AG04450 (cell line): ENCODE results near the gene PLA2G1B. TPM values are rescaled to one million over a fixed set of nuclear protein-coding genes. Genes with fewer than 3 reads are reported as not detected.

Experiments
- CTCF ChIA-PET: fragments of 300-600, 350-600 bp; formaldehyde crosslinking; extraction: SDS; loops from one replicate; lab custom pipeline; 2022; ENCODE audit warnings: antibody characterized with exemption, inconsistent platforms; lab: Charles Lee
- POLR2A ChIA-PET: fragments of 350-600 bp; formaldehyde crosslinking; extraction: SDS; loops from one replicate; lab custom pipeline; 2021; ENCODE audit warnings: antibody characterized with exemption, inconsistent platforms; lab: Yijun Ruan, JAX
- DNase-seq: peaks from one replicate; pipeline ENCODE4 v3.0.0-alpha.2; 2011; ENCODE audit warnings: low read depth, low spot score
- H3K27ac ChIP-seq: one replicate; pipeline ENCODE4 v1.5.1; 2012; ENCODE audit warnings: low read depth, low read length, control low read depth
- H3K27me3 ChIP-seq: one replicate; pipeline ENCODE4 v1.6.0; 2012; ENCODE audit warnings: low read length; ENCODE audit not compliant: control insufficient read depth, insufficient read depth
- H3K4me3 ChIP-seq: 2 replicates; pipeline ENCODE4 v1.5.1; 2011; ENCODE audit warnings: mild to moderate bottlenecking, low read depth, low read length, control low read depth
- H3K9me3 ChIP-seq: 2 replicates; pipeline ENCODE4 v1.5.1; 2012; ENCODE audit warnings: low read length; ENCODE audit not compliant: control insufficient read depth, insufficient read depth
- CTCF ChIP-seq: IDR thresholded peaks from 2 replicates; pipeline ENCODE4 v1.5.1; 2011; ENCODE audit warnings: low read depth, low read length, control low read depth, inconsistent platforms
- polyA minus RNA-seq: library from RNA; depleted of rRNA, polyadenylated mRNA; stranded (reverse); fragments of >200 nt; gene quantifications from 2 replicates; pipeline ENCODE4 v1.2.3, GENCODE V29; 2011; rRNA and poly(A)+ RNA removed
- polyA plus RNA-seq: library from polyadenylated mRNA; depleted of rRNA; stranded (reverse); fragments of >200 nt; gene quantifications from 2 replicates; pipeline ENCODE4 v1.2.3, GENCODE V29; 2011; rRNA removed

Gene PLA2G1B
- polyA plus RNA-seq (0.20 and 0.41 TPM in 2 replicates), polyA minus RNA-seq (not detected in 2 replicates)

GRCh38 chr12:120327593-120327992, at the start of gene PLA2G1B:
Gene PLA2G1B (minus strand): TSS chr12:120327779. CDS start chr12:120327753, 26 bp downstream.
- H3K4me3 ChIP-seq = no peak within 1 kb of the TSS
- POLR2A ChIA-PET = no interaction called here

GRCh38 chr12:120376934-120377572, 49.5 kb upstream of the PLA2G1B start:
- Histone ChIP-seq H3K27me3 (peaks cover 48% of the 10 kb centered on the region), H3K27ac (no peak overlapping the region), H3K9me3 (no peaks in the 10 kb centered on the region), H3K4me3 (no peak overlapping the region)
- no peak for DNase-seq
- CTCF ChIA-PET = interaction anchor here (1.4 kb wide), 1 partner anchor 53 kb away, joined by 8 read pairs; no protein-coding TSS in a partner anchor
- no peak for TF ChIP-seq CTCF
- POLR2A ChIA-PET = no interaction called here

More at GRCh38 chr12:120327593-120327992, at the start of gene PLA2G1B:
- CTCF ChIA-PET = interaction anchor here (0.8 to 1.9 kb wide), 2 partner anchors 11 to 102 kb away, joined by 4 to 11 read pairs; no protein-coding TSS in a partner anchor
- no peaks in the 10 kb centered on the region for H3K9me3 ChIP-seq
- peaks cover 22% of the 10 kb centered on the region for H3K27me3 ChIP-seq
- no peak within 1 kb of the TSS for H3K27ac ChIP-seq
- no peak for TF ChIP-seq CTCF
- DNase-seq = no peak

- CTCF ChIA-PET = interaction anchor here (1.4 kb wide), 1 partner anchor 53 kb away, joined by 8 read pairs; no protein-coding TSS in a partner anchor
Measured at GRCh38 chr12:120376416-120376815, 48.8 kb upstream of the PLA2G1B start.

GRCh38 chr12:120376009-120376408, 48.4 kb upstream of the PLA2G1B start:
- ChIA-PET POLR2A (no interaction called here), CTCF (interaction anchor here (0.6 to 1.4 kb wide), 2 partner anchors 54 to 504 kb away, joined by 4 to 8 read pairs; no protein-coding TSS in a partner anchor)
- Histone ChIP-seq H3K27me3 (peaks cover 58% of the 10 kb centered on the region), H3K9me3 (no peaks in the 10 kb centered on the region), H3K27ac (no peak overlapping the region), H3K4me3 (no peak overlapping the region)
- no peak for TF ChIP-seq CTCF
- DNase-seq = no peak

More at GRCh38 chr12:120376416-120376815, 48.8 kb upstream of the PLA2G1B start:
- no peak for TF ChIP-seq CTCF
- H3K27ac ChIP-seq = no peak overlapping the region
- POLR2A ChIA-PET = no interaction called here
- DNase-seq = no peak
- no peaks in the 10 kb centered on the region for H3K9me3 ChIP-seq
- peaks cover 54% of the 10 kb centered on the region for H3K27me3 ChIP-seq
- no peak overlapping the region for H3K4me3 ChIP-seq

- CTCF ChIA-PET = interaction anchor here (1.4 kb wide), 1 partner anchor 56 kb away, joined by 3 read pairs; no protein-coding TSS in a partner anchor
- POLR2A ChIA-PET = no interaction called here
- no peaks in the 10 kb centered on the region for H3K9me3 ChIP-seq
- H3K4me3 ChIP-seq = no peak overlapping the region
- peaks cover 72% of the 10 kb centered on the region for H3K27me3 ChIP-seq
- TF ChIP-seq CTCF = no peak
- no peak for DNase-seq
- H3K27ac ChIP-seq = no peak overlapping the region
Measured at GRCh38 chr12:120373683-120374082, 46.1 kb upstream of the PLA2G1B start.
